GM20000 (cell line): ENCODE results near the gene SPI1.

ENCODE experiments used
- DNase-seq: peaks from one replicate; pipeline ENCODE4 v3.0.0; 2012; ENCODE audit warnings: low spot score
- TF ChIP-seq, protein P1 (sequence below): IDR thresholded peaks from 2 replicates; pipeline ENCODE4 v1.5.1; 2012; ENCODE audit warnings: mild to moderate bottlenecking, control low read depth; ENCODE audit errors: extremely low read depth, missing control alignments

SPI1 gene

DNA sequence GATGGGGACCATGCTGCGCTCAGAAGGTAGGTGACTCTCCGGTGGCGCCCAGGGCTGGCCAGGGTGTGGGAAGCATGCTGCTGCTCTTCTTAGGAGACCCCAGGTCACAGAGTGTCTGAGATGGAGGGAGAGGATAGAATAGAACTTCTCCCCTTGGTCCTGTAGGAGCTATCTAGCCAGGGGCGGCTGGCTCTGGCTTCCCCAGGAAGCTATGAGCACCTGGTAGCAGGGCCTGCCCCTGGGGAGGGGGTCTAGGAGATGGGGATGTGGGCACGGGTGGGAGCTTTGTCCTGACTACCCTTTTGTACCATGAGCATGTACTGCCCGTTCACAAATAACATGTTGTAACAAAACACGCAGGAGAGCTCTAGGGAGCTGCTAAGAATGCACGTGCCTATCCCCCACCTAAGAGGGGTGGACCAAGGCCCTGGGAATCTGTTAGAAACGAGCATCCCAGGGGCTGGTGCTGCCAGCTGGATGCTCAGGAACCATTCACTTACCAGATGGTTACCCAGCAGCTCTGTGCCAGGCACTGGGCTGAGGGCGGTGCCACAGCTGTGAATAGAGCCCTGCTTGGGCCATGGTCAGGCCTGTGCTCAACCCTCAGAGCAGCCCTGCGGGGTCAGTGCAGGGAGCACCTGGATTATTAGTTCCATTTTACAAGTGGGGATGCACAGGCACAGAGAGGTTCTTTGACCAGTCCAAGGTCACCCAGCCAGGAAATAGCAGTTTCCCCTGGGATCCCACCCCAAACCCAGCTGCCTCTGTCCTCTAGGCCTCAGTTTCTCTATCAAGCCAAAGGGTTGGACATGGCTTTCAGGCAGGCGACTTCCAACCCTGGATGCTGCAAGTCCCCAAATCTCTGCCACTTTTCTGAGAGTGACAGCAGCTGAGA, 32.3 kb upstream of the SPI1 start:
- TF ChIP-seq, protein P1, sequence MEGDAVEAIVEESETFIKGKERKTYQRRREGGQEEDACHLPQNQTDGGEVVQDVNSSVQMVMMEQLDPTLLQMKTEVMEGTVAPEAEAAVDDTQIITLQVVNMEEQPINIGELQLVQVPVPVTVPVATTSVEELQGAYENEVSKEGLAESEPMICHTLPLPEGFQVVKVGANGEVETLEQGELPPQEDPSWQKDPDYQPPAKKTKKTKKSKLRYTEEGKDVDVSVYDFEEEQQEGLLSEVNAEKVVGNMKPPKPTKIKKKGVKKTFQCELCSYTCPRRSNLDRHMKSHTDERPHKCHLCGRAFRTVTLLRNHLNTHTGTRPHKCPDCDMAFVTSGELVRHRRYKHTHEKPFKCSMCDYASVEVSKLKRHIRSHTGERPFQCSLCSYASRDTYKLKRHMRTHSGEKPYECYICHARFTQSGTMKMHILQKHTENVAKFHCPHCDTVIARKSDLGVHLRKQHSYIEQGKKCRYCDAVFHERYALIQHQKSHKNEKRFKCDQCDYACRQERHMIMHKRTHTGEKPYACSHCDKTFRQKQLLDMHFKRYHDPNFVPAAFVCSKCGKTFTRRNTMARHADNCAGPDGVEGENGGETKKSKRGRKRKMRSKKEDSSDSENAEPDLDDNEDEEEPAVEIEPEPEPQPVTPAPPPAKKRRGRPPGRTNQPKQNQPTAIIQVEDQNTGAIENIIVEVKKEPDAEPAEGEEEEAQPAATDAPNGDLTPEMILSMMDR: no peak
- DNase-seq: no peak

DNA sequence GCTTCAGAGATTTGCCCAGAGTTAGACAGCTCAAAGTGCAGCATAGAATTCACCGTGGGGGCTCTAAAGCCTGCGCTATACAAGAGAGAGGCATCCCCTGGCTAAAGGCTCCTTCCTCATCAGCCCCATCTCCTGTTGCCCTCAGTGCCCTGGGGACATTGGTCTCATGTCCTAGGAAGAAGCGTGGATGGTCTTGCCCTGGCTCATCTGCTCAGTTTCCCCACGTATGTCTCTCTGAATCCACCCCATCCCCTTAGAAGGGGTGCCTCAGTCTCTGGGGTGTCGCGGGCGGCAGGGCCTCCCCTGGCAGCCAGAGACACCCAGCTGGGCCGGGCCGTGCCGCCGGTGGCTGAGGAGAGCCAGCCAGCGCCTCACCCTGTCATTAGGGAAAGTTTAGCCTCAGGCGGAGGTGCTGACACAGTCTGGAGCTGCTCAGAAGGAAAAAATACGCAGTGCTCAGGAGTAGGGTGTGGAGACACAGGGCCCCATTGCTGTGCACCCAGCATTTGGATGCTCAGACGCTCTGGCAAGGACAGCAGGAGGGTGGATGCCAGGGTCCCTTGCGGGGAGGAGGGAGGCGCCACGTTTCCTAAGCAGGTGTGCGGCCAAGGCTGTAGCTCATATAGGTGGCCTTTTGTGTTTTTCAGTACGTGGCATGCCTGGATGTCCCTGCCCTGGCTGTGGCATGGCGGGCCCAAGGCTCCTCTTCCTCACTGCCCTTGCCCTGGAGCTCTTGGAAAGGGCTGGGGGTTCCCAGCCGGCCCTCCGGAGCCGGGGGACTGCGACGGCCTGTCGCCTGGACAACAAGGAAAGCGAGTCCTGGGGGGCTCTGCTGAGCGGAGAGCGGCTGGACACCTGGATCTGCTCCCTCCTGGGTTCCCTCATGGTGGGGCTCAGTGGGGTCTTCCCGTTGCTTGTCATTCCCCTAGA, 31.4 kb upstream of the SPI1 start:
- TF ChIP-seq, protein P1: no peak
- no peak for DNase-seq

GRCh38 chr11:47408598-47409439, 30.5 kb upstream of the SPI1 start:
- TF ChIP-seq, protein P1: no peak
- DNase-seq: no peak

GRCh38 chr11:47407746-47408590, 29.6 kb upstream of the SPI1 start, which contains the start of gene SLC39A13:
SLC39A13 (plus strand) TSS chr11:47408590; CDS start chr11:47410095, 1,505 bp downstream.
- TF ChIP-seq, protein P1: peak; percentile 100
- peak; percentile 99 for DNase-seq

DNA sequence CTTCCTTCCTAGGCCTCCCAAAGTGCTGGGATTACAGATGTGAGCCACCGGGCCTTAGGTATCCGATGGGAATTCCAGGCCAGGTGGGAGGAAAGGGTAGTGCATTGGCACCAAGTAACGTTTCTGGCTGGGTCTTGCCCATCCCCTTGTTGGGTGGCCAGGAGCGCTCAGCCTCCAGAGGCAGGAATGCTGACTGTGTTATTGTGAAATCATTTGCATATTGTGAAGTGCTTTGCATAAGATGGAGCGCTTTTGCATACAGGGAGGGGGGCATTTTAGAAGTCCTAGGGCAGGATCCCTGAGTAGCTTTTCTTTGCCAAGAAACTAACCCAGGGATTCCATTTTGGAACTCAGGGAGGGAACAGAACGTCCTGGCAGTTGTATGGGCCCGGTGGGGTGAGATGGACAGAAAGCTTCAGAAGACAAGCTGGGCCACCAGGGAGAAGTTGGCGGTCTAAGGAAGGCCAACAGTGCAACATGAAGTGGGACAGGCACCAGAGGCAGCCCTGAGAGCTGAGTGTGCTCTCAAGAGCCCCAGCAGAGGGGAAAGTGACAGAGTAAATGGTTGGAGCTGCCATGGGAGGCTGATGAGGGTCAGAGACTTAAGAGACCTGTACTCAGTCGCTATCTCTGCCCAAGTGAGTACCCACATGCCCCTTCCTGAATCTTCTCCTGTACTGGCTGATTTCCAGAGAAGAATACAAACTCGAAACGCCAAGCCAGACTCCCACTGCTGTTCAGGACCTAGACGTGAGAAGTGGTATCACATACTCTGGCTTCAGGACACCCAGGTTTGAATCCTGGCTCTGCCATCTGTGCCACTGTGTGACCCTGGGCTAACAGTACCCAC, 28.8 kb upstream of the SPI1 start:
- no peak for DNase-seq
- TF ChIP-seq, protein P1: no peak

DNA sequence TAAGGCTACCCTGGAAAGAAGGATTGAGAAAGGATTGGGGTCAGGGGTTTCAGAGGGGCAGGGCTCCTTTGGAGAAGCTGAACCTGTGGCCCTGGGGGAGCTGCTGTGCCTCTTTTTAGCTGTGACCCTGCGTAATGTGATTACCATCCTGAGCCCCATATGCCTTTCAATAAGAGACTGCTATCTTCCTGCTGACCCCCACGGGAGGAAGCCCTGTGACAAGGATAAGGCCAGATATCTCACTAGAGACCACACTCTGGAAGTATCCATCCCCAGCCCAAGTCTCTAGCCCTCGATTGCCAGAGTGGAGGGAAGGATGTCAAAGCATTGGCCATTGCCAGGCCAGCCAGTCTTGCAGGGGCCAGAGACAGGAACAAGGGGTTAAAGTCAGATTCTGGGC, 25.2 kb upstream of the SPI1 start:
- TF ChIP-seq, protein P1: no peak
- no peak for DNase-seq
